ENCODE data around the gene LUC7L2. TPM values are rescaled to one million over a fixed set of nuclear protein-coding genes. Genes with fewer than 3 reads are reported as not detected.
A peak's percentile ranks its signal among the peaks of the same experiment; 100 is the strongest.
"Not testable (repeated sequence)": the region's sequence is repeated elsewhere in the genome, so short reads cannot be mapped to it uniquely, and the experiment has no call there.

LUC7L2 gene
- total and polyA plus RNA-seq, 10 of the 15 experiments (the other 5 are each of a cell fraction or from before 2014, with no cell fraction given): 31.7 to 98.7 (median 68.6) TPM

DNA sequence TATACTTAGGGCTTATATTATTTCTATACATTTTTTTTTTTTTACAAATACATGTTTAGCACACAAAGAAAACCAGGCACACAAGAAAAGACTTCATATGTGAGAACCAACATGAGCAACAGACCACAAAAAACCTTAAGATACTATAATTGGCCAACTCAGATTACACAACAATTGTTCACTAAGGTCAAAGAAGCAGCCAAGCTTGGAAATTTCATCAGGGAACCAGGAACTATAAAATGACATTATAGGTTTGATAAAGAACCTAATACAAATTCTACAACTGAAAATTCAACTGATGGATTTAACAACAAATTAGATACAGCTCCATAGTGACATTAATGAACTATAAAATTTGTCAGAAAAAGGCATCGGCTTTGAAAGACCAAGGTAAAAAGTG, 4.4 kb upstream of the LUC7L2 start (continued):
- TF ChIP-seq, protein P1, sequence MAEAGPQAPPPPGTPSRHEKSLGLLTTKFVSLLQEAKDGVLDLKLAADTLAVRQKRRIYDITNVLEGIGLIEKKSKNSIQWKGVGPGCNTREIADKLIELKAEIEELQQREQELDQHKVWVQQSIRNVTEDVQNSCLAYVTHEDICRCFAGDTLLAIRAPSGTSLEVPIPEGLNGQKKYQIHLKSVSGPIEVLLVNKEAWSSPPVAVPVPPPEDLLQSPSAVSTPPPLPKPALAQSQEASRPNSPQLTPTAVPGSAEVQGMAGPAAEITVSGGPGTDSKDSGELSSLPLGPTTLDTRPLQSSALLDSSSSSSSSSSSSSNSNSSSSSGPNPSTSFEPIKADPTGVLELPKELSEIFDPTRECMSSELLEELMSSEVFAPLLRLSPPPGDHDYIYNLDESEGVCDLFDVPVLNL (IDR thresholded peaks at IDR 0.05; ENCODE audit: low read depth, low read length): no peak
- TF ChIP-seq, protein P2, sequence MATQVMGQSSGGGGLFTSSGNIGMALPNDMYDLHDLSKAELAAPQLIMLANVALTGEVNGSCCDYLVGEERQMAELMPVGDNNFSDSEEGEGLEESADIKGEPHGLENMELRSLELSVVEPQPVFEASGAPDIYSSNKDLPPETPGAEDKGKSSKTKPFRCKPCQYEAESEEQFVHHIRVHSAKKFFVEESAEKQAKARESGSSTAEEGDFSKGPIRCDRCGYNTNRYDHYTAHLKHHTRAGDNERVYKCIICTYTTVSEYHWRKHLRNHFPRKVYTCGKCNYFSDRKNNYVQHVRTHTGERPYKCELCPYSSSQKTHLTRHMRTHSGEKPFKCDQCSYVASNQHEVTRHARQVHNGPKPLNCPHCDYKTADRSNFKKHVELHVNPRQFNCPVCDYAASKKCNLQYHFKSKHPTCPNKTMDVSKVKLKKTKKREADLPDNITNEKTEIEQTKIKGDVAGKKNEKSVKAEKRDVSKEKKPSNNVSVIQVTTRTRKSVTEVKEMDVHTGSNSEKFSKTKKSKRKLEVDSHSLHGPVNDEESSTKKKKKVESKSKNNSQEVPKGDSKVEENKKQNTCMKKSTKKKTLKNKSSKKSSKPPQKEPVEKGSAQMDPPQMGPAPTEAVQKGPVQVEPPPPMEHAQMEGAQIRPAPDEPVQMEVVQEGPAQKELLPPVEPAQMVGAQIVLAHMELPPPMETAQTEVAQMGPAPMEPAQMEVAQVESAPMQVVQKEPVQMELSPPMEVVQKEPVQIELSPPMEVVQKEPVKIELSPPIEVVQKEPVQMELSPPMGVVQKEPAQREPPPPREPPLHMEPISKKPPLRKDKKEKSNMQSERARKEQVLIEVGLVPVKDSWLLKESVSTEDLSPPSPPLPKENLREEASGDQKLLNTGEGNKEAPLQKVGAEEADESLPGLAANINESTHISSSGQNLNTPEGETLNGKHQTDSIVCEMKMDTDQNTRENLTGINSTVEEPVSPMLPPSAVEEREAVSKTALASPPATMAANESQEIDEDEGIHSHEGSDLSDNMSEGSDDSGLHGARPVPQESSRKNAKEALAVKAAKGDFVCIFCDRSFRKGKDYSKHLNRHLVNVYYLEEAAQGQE (IDR thresholded peaks at IDR 0.05; ENCODE audit: low read depth, low read length): no peak
- no peak for TF ChIP-seq ZNF207 (IDR thresholded peaks at IDR 0.05; ENCODE audit: borderline replicate concordance)
- TF ChIP-seq TCF12 (IDR thresholded peaks at IDR 0.05; ENCODE audit: low read depth, low read length): no peak
- TF ChIP-seq BRCA1 (IDR thresholded peaks at IDR 0.05; ENCODE audit: low read depth, low read length): no peak

DNA sequence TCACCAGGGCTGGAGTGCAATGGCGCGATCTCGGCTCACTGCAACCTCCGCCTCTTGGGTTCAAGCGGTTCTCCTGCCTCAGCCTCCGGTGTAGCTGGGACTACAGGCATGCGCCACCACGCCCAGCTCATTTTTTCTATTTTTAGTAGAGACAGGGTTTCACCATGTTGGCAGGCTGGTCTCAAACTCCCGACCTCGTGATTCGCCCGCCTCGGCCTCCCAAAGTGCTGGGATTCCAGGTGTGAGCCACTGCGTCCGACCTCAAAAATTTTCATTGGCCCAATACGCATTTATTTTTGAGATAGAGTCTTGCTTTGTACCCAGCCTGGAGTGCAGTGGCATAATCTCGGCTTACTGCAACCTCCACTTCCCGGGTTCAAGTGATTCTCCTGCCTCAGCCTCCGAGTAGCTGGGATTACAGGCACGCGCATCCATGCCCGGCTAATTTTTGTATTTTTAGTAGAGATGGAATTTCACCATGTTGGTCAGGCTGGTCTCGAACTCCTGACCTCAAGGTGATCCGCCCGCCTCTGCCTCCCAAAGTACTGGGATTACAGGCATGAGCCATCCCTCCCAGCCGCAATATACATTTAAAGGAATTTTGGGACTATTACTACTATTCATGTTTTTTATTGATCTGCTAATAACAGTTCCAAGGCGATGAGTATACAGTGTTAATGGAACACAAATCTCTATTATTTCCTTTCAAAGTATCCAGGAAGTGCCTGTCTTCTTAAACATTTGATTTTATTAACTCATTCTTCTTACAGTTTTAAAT, 1.8 kb upstream of the LUC7L2 start:
- SMC1A ChIA-PET (ENCODE audit: uncharacterized antibody, unreplicated experiment): interaction anchor here (0.6 kb wide), 1 partner anchor 367 kb away, joined by 3 read pairs; no protein-coding TSS in a partner anchor
- DNase-seq (ENCODE audit: low read depth, low spot score): not testable (repeated sequence)

More for the DNA sequence above, 1.8 kb upstream of the LUC7L2 start:
- Histone ChIP-seq H3K4me2 (ENCODE audit: control insufficient read depth, insufficient read depth) (peak overlapping the region; percentile 76), H3K79me2 (ENCODE audit: control insufficient read depth, insufficient read depth, low read length) (peaks cover 47% of the 10 kb centered on the region), H3K27ac (ENCODE audit: control insufficient read depth, insufficient read depth) (peak overlapping the region; percentile 98), H3K4me3 (peak overlapping the region; percentile 95), H2AFZ (ENCODE audit: control insufficient read depth, low read depth, low read length) (peak overlapping the region; percentile 33), H3K9ac (ENCODE audit: control insufficient read depth, insufficient read depth, low read length) (peak overlapping the region; percentile 100)
- WGBS (ENCODE audit: insufficient coverage, insufficient replicate concordance, low lambda C conversion rate, missing lambda C conversion rate): 91% methylated on average over 27 of the region's 27 CpGs
- ChIA-PET CTCF (interaction anchor here (1.6 kb wide), 1 partner anchor 18 kb away, joined by 7 read pairs; no protein-coding TSS in a partner anchor), POLR2A (interaction anchor here (0.6 kb wide), 1 partner anchor 10 kb away, joined by 3 read pairs; no protein-coding TSS in a partner anchor)
- BruUV-seq (replicated peaks); ATAC-seq; H3K36me3 ChIP-seq (ENCODE audit: control insufficient read depth in 2 of 2, insufficient read depth in 2 of 2, low read length in 1 of 2); H4K20me1 ChIP-seq (ENCODE audit: control insufficient read depth, insufficient read depth); FAIRE-seq; H3K9me3 ChIP-seq (replicated peaks; ENCODE audit: control insufficient read depth, insufficient read depth, low read length); H3K4me1 ChIP-seq (ENCODE audit: control insufficient read depth, insufficient read depth, low read length); H3K27me3 ChIP-seq (replicated peaks in 1 of 2; ENCODE audit: control insufficient read depth in 2 of 2, insufficient read depth in 2 of 2, low read length in 1 of 2); RAD21 ChIA-PET (ENCODE audit: unreplicated experiment): not testable (repeated sequence)
- in situ Hi-C loops (cut with MboI) (loop anchor here (5.0 to 25.0 kb wide), 2 partner anchors 246 to 1554 kb away; partner anchors contain the start of gene BRAF), intact Hi-C loops (cut with micrococcal nuclease; ENCODE audit: unreplicated experiment) (loop anchor here (5.0 kb wide), 1 partner anchor 241 kb away; no protein-coding TSS in a partner anchor)
- TF ChIP-seq IKZF2 (IDR thresholded peaks at IDR 0.05): peak in 1 of 2 experiments; percentile 9; a peak in 1 of 4 replicates
